Right lobe of liver (tissue), 4 donors: Measurements from ENCODE around the gene POLE2.
"Not testable (repeated sequence)": the region's sequence is repeated elsewhere in the genome, so short reads cannot be mapped to it uniquely, and the experiment has no call there.

Experiments
- CTCF ChIP-seq, 4 donors: fragments of 200-600 bp in 3 of 4; fragments of 450-650 bp in 1 of 4; IDR thresholded peaks; one replicate each; pipeline versions ENCODE4 v1.5.1 to v1.8.0; 2016 to 2022; ENCODE audit warnings: antibody characterized with exemption in 4 of 4, mild to moderate bottlenecking in 2 of 4
- POLR2A ChIP-seq: fragments of 450-650 bp; IDR thresholded peaks from one replicate; pipeline ENCODE4 v1.6.1; 2017; ENCODE audit warnings: antibody characterized with exemption, mild to moderate bottlenecking
- donor health status: DM: no; HTN: no; CAD: no.
- donor health status: DM: no; HTN: no; CAD: no.
- donor health status: DM: no; HTN: yes; CAD: no.

GRCh38 chr14:49693735-49694124, 5.7 kb upstream of the POLE2 start:
- TF ChIP-seq POLR2A; CTCF (IDR thresholded peaks at IDR 0.05): not testable (repeated sequence)
